Adrenal gland (tissue), 12 donors: ENCODE data around the gene LHX1. TPM values are rescaled to one million over a fixed set of nuclear protein-coding genes. Genes with fewer than 3 reads are reported as not detected.
A peak's percentile ranks its signal among the peaks of the same experiment; 100 is the strongest.

Experiments
- DNase-seq, 7 donors: peaks; one replicate each; pipeline ENCODE4 v3.0.0-alpha.2; 2019 to 2020
- H3K27ac ChIP-seq, 5 donors: fragments of 200-600 bp; sonication (generic) in 4 of 5; 1 replicate in 3 of 5; 2 replicates in 2 of 5; pipeline versions ENCODE4 v1.5.1 to v1.8.0; 2016 to 2020; ENCODE audit warnings: mild to moderate bottlenecking in 1 of 5
- H3K27me3 ChIP-seq: fragments of 200-600 bp; 2 replicates; pipeline ENCODE4 v1.8.0; 2021
- H3K36me3 ChIP-seq, 2 donors: fragments of 200-600 bp; replicated peaks in 1 of 2; 1 replicate in 1 of 2; 2 replicates in 1 of 2; pipeline versions ENCODE4 v1.5.1 to v1.8.0; 2018 to 2022
- H3K4me1 ChIP-seq, 2 donors: fragments of 200-600 bp; replicated peaks in 1 of 2; 1 replicate in 1 of 2; 2 replicates in 1 of 2; pipeline versions ENCODE4 v1.5.1 to v1.8.0; 2018 to 2021
- H3K4me3 ChIP-seq, 4 donors: fragments of 200-600 bp; sonication (generic) in 3 of 4; one replicate each; pipeline ENCODE4 v1.5.1; 2016 to 2018
- H3K9me3 ChIP-seq, 3 donors: fragments of 200-600 bp; sonication (generic) in 1 of 3; replicated peaks in 1 of 3; 1 replicate in 2 of 3; 2 replicates in 1 of 3; pipeline versions ENCODE4 v1.5.1 to v1.8.0; 2016 to 2021
- CTCF ChIP-seq, 6 experiments: fragments of 450-650 bp in 4 of 6; fragments of 200-600 bp in 2 of 6; sonication (generic) in 1 of 6; IDR thresholded peaks; 1 replicate in 5 of 6; 2 replicates in 1 of 6; pipeline versions ENCODE4 v1.5.1 to v1.8.0; 2016 to 2021; ENCODE audit warnings: antibody characterized with exemption in 6 of 6, mild to moderate bottlenecking in 2 of 6, moderate library complexity in 1 of 6
- POLR2A ChIP-seq, 2 donors: fragments of 450-650 bp; IDR thresholded peaks; one replicate each; pipeline ENCODE4 v1.6.1; 2017; ENCODE audit warnings: antibody characterized with exemption in 2 of 2, mild to moderate bottlenecking in 2 of 2, moderate library complexity in 1 of 2
- WGBS, 4 donors: extraction: QIAGEN DNeasy Blood & Tissue Kit in 2 of 4; methylation state at CpG; one replicate each; pipeline versions ENCODE4 v1.1.5 to v1.1.7; 2013 to 2017; 5-methylcytosine and 5-hydroxymethylcytosine counted together
- intact Hi-C, 2 donors: fragments of 100-400 bp; cut with DNase I; formaldehyde crosslinking; loops; one replicate each; pipeline versions ENCODE4 v1.14.1 to v1.15.0; 2022 to 2023
- polyA plus RNA-seq, 3 donors: library from polyadenylated mRNA; stranded (reverse); fragments of 200-250 nt in 2 of 3; fragments of 350-450 nt in 1 of 3; fragmentation: Illumina TruSeq in 1 of 3; extraction: RNeasy Lipid Tissue Mini Kit (QIAGEN cat#74804) in 1 of 3; gene quantifications; one replicate each; pipeline ENCODE4 v1.2.3, GENCODE V29; 2013 to 2014
- total RNA-seq, 9 donors: library from RNA; depleted of rRNA in 4 of 9; stranded (reverse); fragments of >200 nt in 4 of 9; fragments of 120-200 nt in 1 of 9; fragmentation: NEBNext Ultra II Directional in 1 of 9; extraction: Animal tissue kit (Norgen Biotek cat#: 25700) in 1 of 9; gene quantifications; one replicate each; pipeline versions ENCODE4 v1.1.0 to v1.2.4, GENCODE V29; 2013 to 2023
- donor health status: healthy with polysubstance abuse.
- donor health status: Bipolar disorder and iron deficiency.
- donor health status: DM: yes; HTN: yes; CAD: no.
- donor health status: DM: no; HTN: no; CAD: no.
- donor health status: DM: no; HTN: no; CAD: no.
- donor health status: DM: yes; HTN: yes; CAD: no.

The LHX1 gene
- total and polyA plus RNA-seq, 12 donors: not detected

GRCh38 chr17:36940313-36941264, 3.3 kb downstream of the LHX1 start:
- no peak overlapping the region for H3K4me3 ChIP-seq
- no peak for DNase-seq
- H3K36me3 ChIP-seq: no peaks in the 10 kb centered on the region
- peaks cover 11 to 27% of the 10 kb centered on the region in 2 donors for H3K4me1 ChIP-seq
- no peaks in the 10 kb centered on the region for H3K9me3 ChIP-seq
- intact Hi-C loops: loop anchor here in 1 of 2 donors (10.0 kb wide), 1 partner anchor 104 kb away; no protein-coding TSS in a partner anchor
- TF ChIP-seq CTCF (IDR thresholded peaks at IDR 0.05): no peak
- TF ChIP-seq POLR2A (IDR thresholded peaks at IDR 0.05): no peak
- peaks cover 99% of the 10 kb centered on the region for H3K27me3 ChIP-seq
- 13 to 26% (median 13%) methylated on average over 21 to 52 of the region's 52 CpGs for WGBS, 4 donors
- H3K27ac ChIP-seq: no peak overlapping the region

- Histone ChIP-seq H3K36me3 (no peaks in the 10 kb centered on the region), H3K27ac (no peak overlapping the region), H3K27me3 (peaks cover 99% of the 10 kb centered on the region), H3K4me3 (no peak overlapping the region), H3K9me3 (no peaks in the 10 kb centered on the region), H3K4me1 (peaks cover 11 to 19% of the 10 kb centered on the region in 2 donors)
- TF ChIP-seq CTCF (IDR thresholded peaks at IDR 0.05) (no peak), POLR2A (IDR thresholded peaks at IDR 0.05) (no peak)
- intact Hi-C loops: loop anchor here in 1 of 2 donors (10.0 kb wide), 1 partner anchor 103 kb away; no protein-coding TSS in a partner anchor
- DNase-seq: no peak
- 27 to 39% (median 35%) methylated on average over 12 to 17 of the region's 17 CpGs for WGBS, 4 donors
Observed at GRCh38 chr17:36941265-36942010, 4.2 kb downstream of the LHX1 start.

GRCh38 chr17:36942019-36942599, 4.8 kb downstream of the LHX1 start:
- no peaks in the 10 kb centered on the region for H3K36me3 ChIP-seq
- intact Hi-C loops: loop anchor here in 1 of 2 donors (10.0 kb wide), 1 partner anchor 103 kb away; no protein-coding TSS in a partner anchor
- peaks cover 99% of the 10 kb centered on the region for H3K27me3 ChIP-seq
- no peaks in the 10 kb centered on the region for H3K9me3 ChIP-seq
- H3K27ac ChIP-seq: no peak overlapping the region
- WGBS, 4 donors: 4 to 8% (median 7%) methylated on average over 22 to 57 of the region's 57 CpGs
- DNase-seq: no peak
- no peak for TF ChIP-seq CTCF (IDR thresholded peaks at IDR 0.05)
- no peak for TF ChIP-seq POLR2A (IDR thresholded peaks at IDR 0.05)
- H3K4me1 ChIP-seq: peaks cover 7 to 12% of the 10 kb centered on the region in 2 donors
- peak overlapping the region in 1 of 4 donors; percentile 28 for H3K4me3 ChIP-seq
